Caco-2 (cell line): Measurements from ENCODE around the gene RPL6. TPM values are rescaled to one million over a fixed set of nuclear protein-coding genes. Genes with fewer than 3 reads are reported as not detected.
A peak's percentile ranks its signal among the peaks of the same experiment; 100 is the strongest.

Experiments used
- BruUV-seq: library from RNA; stranded (reverse); fragments of 400-500 nt; replicated peaks from 2 replicates; lab custom pipeline; 2021; lab: Mats Ljungman, UMichigan
- CTCF ChIA-PET: fragments of 300-600 bp; sonication (Branson Sonifier 250); formaldehyde crosslinking; loops from one replicate; lab custom pipeline; 2022; ENCODE audit warnings: antibody characterized with exemption; lab: Charles Lee
- POLR2A ChIA-PET: fragments of 300-600 bp; sonication (Branson Sonifier 250); formaldehyde crosslinking; loops from one replicate; lab custom pipeline; 2022; ENCODE audit warnings: antibody characterized with exemption; lab: Charles Lee
- DNase-seq, 2 experiments: peaks; one replicate each; pipeline versions ENCODE4 v3.0.0 to v3.0.0-alpha.2; 2020 to 2022
- H3K27me3 ChIP-seq: replicated peaks from 2 replicates; pipeline ENCODE4 v1.6.0; 2011; ENCODE audit warnings: low read length; ENCODE audit not compliant: control insufficient read depth, insufficient read depth
- H3K36me3 ChIP-seq: 2 replicates; pipeline ENCODE4 v1.5.1; 2011; ENCODE audit warnings: low read length; ENCODE audit not compliant: control insufficient read depth, insufficient read depth
- H3K4me1 ChIP-seq: fragments of 250-450 bp; sonication (Bioruptor Pico); 2 replicates; pipeline ENCODE4 v1.5.1; 2020; ENCODE audit warnings: mild to moderate bottlenecking
- H3K4me3 ChIP-seq: 2 replicates; pipeline ENCODE4 v1.5.1; 2011; ENCODE audit warnings: low read depth, mild to moderate bottlenecking, control low read depth, low read length
- H3K9me3 ChIP-seq: fragments of 250-450 bp; sonication (Bioruptor Pico); 2 replicates; pipeline ENCODE4 v1.5.1; 2020; ENCODE audit warnings: mild to moderate bottlenecking, moderate library complexity
- H3K27ac Mint-ChIP-seq: one replicate; pipeline ENCODE4 v1.8.0; 2022; ENCODE audit warnings: mixed read lengths; ENCODE audit not compliant: unreplicated experiment
- H3K27me3 Mint-ChIP-seq: one replicate; pipeline ENCODE4 v1.8.0; 2022; ENCODE audit warnings: mixed read lengths; ENCODE audit not compliant: insufficient read depth, unreplicated experiment
- H3K36me3 Mint-ChIP-seq: one replicate; pipeline ENCODE4 v1.8.0; 2022; ENCODE audit warnings: mild to moderate bottlenecking, mixed read lengths; ENCODE audit not compliant: insufficient read depth, unreplicated experiment
- H3K4me1 Mint-ChIP-seq: one replicate; pipeline ENCODE4 v1.8.0; 2022; ENCODE audit warnings: low read depth, mixed read lengths; ENCODE audit not compliant: unreplicated experiment
- H3K4me3 Mint-ChIP-seq: one replicate; pipeline ENCODE4 v1.8.0; 2022; ENCODE audit warnings: mild to moderate bottlenecking, moderate library complexity, mixed read lengths; ENCODE audit not compliant: unreplicated experiment
- H3K9me3 Mint-ChIP-seq: one replicate; pipeline ENCODE4 v1.8.0; 2022; ENCODE audit warnings: mixed read lengths; ENCODE audit not compliant: unreplicated experiment
- CTCF ChIP-seq, 2 experiments: fragments of 200-600 bp in 1 of 2; IDR thresholded peaks; 1 replicate in 1 of 2; 2 replicates in 1 of 2; pipeline versions ENCODE4 v1.5.1 to v1.8.0; 2011 to 2022; ENCODE audit warnings: antibody characterized with exemption in 1 of 2, control low read depth in 1 of 2, inconsistent platforms in 1 of 2, low read depth in 1 of 2, low read length in 1 of 2, mild to moderate bottlenecking in 1 of 2, moderate library complexity in 1 of 2; ENCODE audit not compliant: insufficient read depth in 1 of 2, severe bottlenecking in 1 of 2, unreplicated experiment in 1 of 2
- intact Hi-C: fragments of 100-400 bp; cut with micrococcal nuclease; formaldehyde crosslinking; loops from one replicate; pipeline ENCODE4 v1.10.0; 2022; ENCODE audit not compliant: unreplicated experiment
- total RNA-seq: library from RNA; stranded (reverse); gene quantifications from 2 replicates; pipeline ENCODE4 v1.2.3, GENCODE V29; 2022

Gene RPL6
- total RNA-seq, 1 experiment from 2014 or later = 1,460 TPM

- intact Hi-C loops = no loop called here
- DNase-seq = no peak
- Histone ChIP-seq H3K36me3 (no peaks in the 10 kb centered on the region), H3K4me3 (no peak overlapping the region), H3K9me3 (no peaks in the 10 kb centered on the region), H3K27me3 (no peaks in the 10 kb centered on the region), H3K4me1 (peaks cover 13% of the 10 kb centered on the region)
- peaks cover 8% of the 10 kb centered on the region for H3K36me3 Mint-ChIP-seq
- no peak overlapping the region for H3K27ac Mint-ChIP-seq
- H3K9me3 Mint-ChIP-seq = no peaks in the 10 kb centered on the region
- CTCF ChIA-PET = no interaction called here
- no peak for TF ChIP-seq CTCF (IDR thresholded peaks at IDR 0.05; ENCODE audit: insufficient read depth in 1 of 2, low read depth in 1 of 2, low read length in 1 of 2, severe bottlenecking in 1 of 2, unreplicated experiment in 1 of 2)
- H3K27me3 Mint-ChIP-seq = no peaks in the 10 kb centered on the region
- POLR2A ChIA-PET = no interaction called here
- BruUV-seq = no TSS peak
- H3K4me1 Mint-ChIP-seq = peaks cover 6% of the 10 kb centered on the region
- H3K4me3 Mint-ChIP-seq = no peak overlapping the region
Observed at GRCh38 chr12:112374166-112374740, 35.2 kb downstream of the RPL6 start.

- intact Hi-C loops = no loop called here
- ChIA-PET POLR2A (no interaction called here), CTCF (no interaction called here)
- Histone ChIP-seq H3K4me3 (no peak overlapping the region), H3K36me3 (no peaks in the 10 kb centered on the region), H3K4me1 (peaks cover 13% of the 10 kb centered on the region), H3K27me3 (no peaks in the 10 kb centered on the region), H3K9me3 (no peaks in the 10 kb centered on the region)
- BruUV-seq = no TSS peak
- no peaks in the 10 kb centered on the region for H3K9me3 Mint-ChIP-seq
- no peak overlapping the region for H3K27ac Mint-ChIP-seq
- DNase-seq = peak in 1 of 2 experiments; percentile 21
- no peak for TF ChIP-seq CTCF (IDR thresholded peaks at IDR 0.05; ENCODE audit: insufficient read depth in 1 of 2, low read depth in 1 of 2, low read length in 1 of 2, severe bottlenecking in 1 of 2, unreplicated experiment in 1 of 2)
- H3K4me1 Mint-ChIP-seq = peaks cover 6% of the 10 kb centered on the region
- H3K4me3 Mint-ChIP-seq = no peak overlapping the region
- H3K27me3 Mint-ChIP-seq = no peaks in the 10 kb centered on the region
- peaks cover 5% of the 10 kb centered on the region for H3K36me3 Mint-ChIP-seq
Observed at GRCh38 chr12:112370868-112371510, 38.4 kb downstream of the RPL6 start.

- no peaks in the 10 kb centered on the region for H3K9me3 ChIP-seq
- BruUV-seq = no TSS peak
- Mint-ChIP-seq H3K27me3 (no peaks in the 10 kb centered on the region), H3K27ac (no peak overlapping the region), H3K4me3 (no peak overlapping the region), H3K9me3 (no peaks in the 10 kb centered on the region), H3K4me1 (peaks cover 6% of the 10 kb centered on the region), H3K36me3 (peaks cover 5% of the 10 kb centered on the region)
- peaks cover 13% of the 10 kb centered on the region for H3K4me1 ChIP-seq
- H3K27me3 ChIP-seq = no peaks in the 10 kb centered on the region
- ChIA-PET POLR2A (no interaction called here), CTCF (no interaction called here)
- intact Hi-C loops = no loop called here
- H3K36me3 ChIP-seq = no peaks in the 10 kb centered on the region
- no peak for TF ChIP-seq CTCF (IDR thresholded peaks at IDR 0.05; ENCODE audit: insufficient read depth in 1 of 2, low read depth in 1 of 2, low read length in 1 of 2, severe bottlenecking in 1 of 2, unreplicated experiment in 1 of 2)
- no peak overlapping the region for H3K4me3 ChIP-seq
- no peak for DNase-seq
Observed at GRCh38 chr12:112370199-112370598, 39.2 kb downstream of the RPL6 start.
